Epidermal melanocyte (primary cell): ENCODE measurements around the gene ADAT2.
A peak's percentile ranks its signal among the peaks of the same experiment; 100 is the strongest.
"Not testable (repeated sequence)": the region's sequence is repeated elsewhere in the genome, so short reads cannot be mapped to it uniquely, and the experiment has no call there.

Experiments
- DNase-seq: peaks from one replicate; pipeline ENCODE4 v3.0.0; 2011; ENCODE audit warnings: low spot score; ENCODE audit not compliant: insufficient read length

Gene ADAT2

GRCh38 chr6:143450453-143451371 lies at the start of gene ADAT2, which contains the start of gene PEX3:
TSS of gene ADAT2 (minus strand) at chr6:143450695. CDS start at chr6:143450658, 37 bp downstream.
TSS of gene PEX3 (plus strand) at chr6:143450805. CDS start at chr6:143451043, 238 bp downstream.
- peak; percentile 79 for DNase-seq

- DNase-seq: no peak
Observed at GRCh38 chr6:143498428-143498827, 47.9 kb upstream of the ADAT2 start.

GRCh38 chr6:143496974-143497373 lies 46.5 kb upstream of the ADAT2 start:
- no peak for DNase-seq

- DNase-seq: no peak
Observed at GRCh38 chr6:143490775-143491174, 40.3 kb upstream of the ADAT2 start.

GRCh38 chr6:143490244-143490643 lies 39.7 kb upstream of the ADAT2 start:
- no peak for DNase-seq

GRCh38 chr6:143486752-143487151 lies 36.3 kb upstream of the ADAT2 start:
- DNase-seq: no peak

GRCh38 chr6:143485967-143486366 lies 35.5 kb upstream of the ADAT2 start:
- no peak for DNase-seq

GRCh38 chr6:143482593-143482992 lies 32.1 kb upstream of the ADAT2 start:
- no peak for DNase-seq

GRCh38 chr6:143478479-143479062 lies 28.1 kb upstream of the ADAT2 start:
- no peak for DNase-seq

GRCh38 chr6:143476545-143476944 lies 26.1 kb upstream of the ADAT2 start:
- no peak for DNase-seq

- DNase-seq: no peak
Observed at GRCh38 chr6:143471822-143472221, 21.3 kb upstream of the ADAT2 start.

GRCh38 chr6:143468823-143469222 lies 18.3 kb upstream of the ADAT2 start:
- DNase-seq: not testable (repeated sequence)

- DNase-seq: no peak
Observed at GRCh38 chr6:143468026-143468425, 17.5 kb upstream of the ADAT2 start.

- DNase-seq: no peak
Observed at GRCh38 chr6:143465546-143465945, 15.1 kb upstream of the ADAT2 start.

GRCh38 chr6:143457563-143458359 lies 7.3 kb upstream of the ADAT2 start:
- no peak for DNase-seq

GRCh38 chr6:143451531-143451930 lies 1.0 kb upstream of the ADAT2 start:
- no peak for DNase-seq

GRCh38 chr6:143449714-143450452 lies 612 bp downstream of the ADAT2 start:
- no peak for DNase-seq

GRCh38 chr6:143449082-143449713 lies 1.3 kb downstream of the ADAT2 start:
- no peak for DNase-seq

- not testable (repeated sequence) for DNase-seq
Observed at GRCh38 chr6:143447865-143448264, 2.6 kb downstream of the ADAT2 start.

GRCh38 chr6:143443096-143443495 lies 7.4 kb downstream of the ADAT2 start:
- DNase-seq: no peak
